Brain microvascular endothelial cell (primary cell): ENCODE measurements around the gene COX7A1.

Experiments
- DNase-seq: peaks from one replicate; pipeline ENCODE4 v3.0.0-alpha.2; 2020
- H3K27ac ChIP-seq: fragments of 250-450 bp; sonication (Bioruptor Pico); 2 replicates; pipeline ENCODE4 v1.5.1; 2020; ENCODE audit warnings: mild to moderate bottlenecking, moderate library complexity
- H3K27me3 ChIP-seq: fragments of 250-450 bp; sonication (Bioruptor Pico); replicated peaks from 2 replicates; pipeline ENCODE4 v1.5.1; 2020; ENCODE audit warnings: mild to moderate bottlenecking
- H3K36me3 ChIP-seq: fragments of 250-450 bp; sonication (Bioruptor Pico); replicated peaks from 2 replicates; pipeline ENCODE4 v1.5.1; 2020; ENCODE audit warnings: mild to moderate bottlenecking
- H3K4me3 ChIP-seq: 2 replicates; pipeline ENCODE4 v1.5.1; 2011; ENCODE audit warnings: low read depth, mild to moderate bottlenecking, control low read depth, low read length, moderate library complexity
- CTCF ChIP-seq: IDR thresholded peaks from 2 replicates; pipeline ENCODE4 v1.5.1; 2011; ENCODE audit warnings: low read depth, mild to moderate bottlenecking, moderate library complexity, low read length, control low read depth, inconsistent platforms; ENCODE audit errors: missing control alignments
- in situ Hi-C: cut with HindIII; loops from 2 replicates; pipeline ENCODE4 v1.10.0; 2017; ENCODE audit warnings: low sequenced_read_pairs, low pct_ligation_motif_present

The COX7A1 gene

GRCh38 chr19:36128392-36128736 is 23.9 kb downstream of the COX7A1 start:
- TF ChIP-seq CTCF: no peak
- in situ Hi-C loops: no loop called here
- Histone ChIP-seq H3K27me3 (no peaks in the 10 kb centered on the region), H3K4me3 (peak overlapping the region; percentile 56), H3K36me3 (peaks cover 26% of the 10 kb centered on the region), H3K27ac (peak overlapping the region; percentile 58)
- no peak for DNase-seq

GRCh38 chr19:36125557-36125956 is 26.7 kb downstream of the COX7A1 start:
- DNase-seq: no peak
- no peak for TF ChIP-seq CTCF

GRCh38 chr19:36121486-36122124 is 30.6 kb downstream of the COX7A1 start:
- no peak for DNase-seq
- TF ChIP-seq CTCF: no peak
- in situ Hi-C loops: no loop called here
- H3K4me3 ChIP-seq: no peak overlapping the region
- H3K27ac ChIP-seq: no peak overlapping the region
- no peaks in the 10 kb centered on the region for H3K27me3 ChIP-seq
- peaks cover 47% of the 10 kb centered on the region for H3K36me3 ChIP-seq

More at GRCh38 chr19:36125557-36125956, 26.7 kb downstream of the COX7A1 start:
- Histone ChIP-seq H3K4me3 (no peak overlapping the region), H3K36me3 (peaks cover 37% of the 10 kb centered on the region), H3K27ac (no peak overlapping the region), H3K27me3 (no peaks in the 10 kb centered on the region)
- in situ Hi-C loops: no loop called here

GRCh38 chr19:36120984-36121358 is 31.3 kb downstream of the COX7A1 start:
- no peak for DNase-seq
- TF ChIP-seq CTCF: no peak
- H3K36me3 ChIP-seq: peaks cover 45% of the 10 kb centered on the region
- no peak overlapping the region for H3K4me3 ChIP-seq
- in situ Hi-C loops: no loop called here
- no peaks in the 10 kb centered on the region for H3K27me3 ChIP-seq
- no peak overlapping the region for H3K27ac ChIP-seq

- H3K4me3 ChIP-seq: no peak overlapping the region
- no peak for TF ChIP-seq CTCF
- no peak overlapping the region for H3K27ac ChIP-seq
- no peak for DNase-seq
- H3K36me3 ChIP-seq: peaks cover 40% of the 10 kb centered on the region
- in situ Hi-C loops: no loop called here
- H3K27me3 ChIP-seq: no peaks in the 10 kb centered on the region
Measured at GRCh38 chr19:36120092-36120983, 31.9 kb downstream of the COX7A1 start.
